Spleen (tissue), 11 donors: ENCODE data around the gene DNALI1. TPM values are rescaled to one million over a fixed set of nuclear protein-coding genes. Genes with fewer than 3 reads are reported as not detected.

Experiments
- DNase-seq: peaks from one replicate; pipeline ENCODE4 v3.0.0-alpha.2; 2020
- H3K27ac ChIP-seq, 8 donors: fragments of 200-600 bp; sonication (generic) in 7 of 8; 1 replicate in 4 of 8; 2 replicates in 4 of 8; pipeline versions ENCODE4 v1.5.0 to v1.8.0; 2016 to 2021; ENCODE audit warnings: inconsistent platforms in 4 of 8, mild to moderate bottlenecking in 4 of 8, moderate library complexity in 1 of 8
- H3K27me3 ChIP-seq, 7 donors: fragments of 200-600 bp; sonication (generic) in 6 of 7; replicated peaks in 1 of 7; 1 replicate in 4 of 7; 2 replicates in 3 of 7; pipeline versions ENCODE4 v1.5.0 to v1.8.0; 2016 to 2021; ENCODE audit warnings: inconsistent platforms in 3 of 7, mild to moderate bottlenecking in 1 of 7
- H3K36me3 ChIP-seq, 6 donors: fragments of 200-600 bp; sonication (generic) in 5 of 6; 1 replicate in 4 of 6; 2 replicates in 2 of 6; pipeline versions ENCODE4 v1.5.0 to v1.8.0; 2016 to 2021; ENCODE audit warnings: inconsistent platforms in 2 of 6
- H3K4me1 ChIP-seq, 6 donors: fragments of 200-600 bp; sonication (generic) in 5 of 6; 1 replicate in 3 of 6; 2 replicates in 3 of 6; pipeline versions ENCODE4 v1.5.0 to v1.8.0; 2016 to 2021; ENCODE audit warnings: inconsistent platforms in 3 of 6
- H3K4me3 ChIP-seq, 8 donors: fragments of 200-600 bp; sonication (generic) in 7 of 8; 1 replicate in 4 of 8; 2 replicates in 4 of 8; pipeline versions ENCODE4 v1.5.0 to v1.8.0; 2016 to 2021; ENCODE audit warnings: inconsistent platforms in 4 of 8, mild to moderate bottlenecking in 4 of 8, moderate library complexity in 2 of 8
- H3K9me3 ChIP-seq, 8 donors: fragments of 200-600 bp; sonication (generic) in 7 of 8; 1 replicate in 4 of 8; 2 replicates in 4 of 8; pipeline versions ENCODE4 v1.5.0 to v1.8.0; 2016 to 2021; ENCODE audit warnings: inconsistent platforms in 4 of 8
- CTCF ChIP-seq, 11 experiments: fragments of 200-600 bp in 7 of 11; fragments of 450-650 bp in 4 of 11; sonication (generic) in 4 of 11; IDR thresholded peaks in 8 of 11; conservative IDR thresholded peaks in 3 of 11; 1 replicate in 7 of 11; 2 replicates in 4 of 11; pipeline versions ENCODE4 v1.4.0 to v1.8.0; 2016 to 2021; ENCODE audit warnings: antibody characterized with exemption in 11 of 11, inconsistent platforms in 4 of 11, mild to moderate bottlenecking in 1 of 11
- POLR2A ChIP-seq, 3 donors: fragments of 450-650 bp; IDR thresholded peaks; one replicate each; pipeline ENCODE4 v1.5.1; 2017; ENCODE audit warnings: antibody characterized with exemption in 3 of 3, mild to moderate bottlenecking in 1 of 3
- POLR2AphosphoS5 ChIP-seq, 3 donors: sonication (generic); formaldehyde crosslinking; IDR thresholded peaks; one replicate each; pipeline ENCODE4 v1.5.1; 2017; ENCODE audit warnings: antibody characterized with exemption in 3 of 3
- WGBS, 5 donors: extraction: QIAGEN DNeasy Blood & Tissue Kit in 3 of 5; methylation state at CpG; one replicate each; pipeline versions ENCODE4 v1.1.5 to v1.1.7; 2013 to 2018; 5-methylcytosine and 5-hydroxymethylcytosine counted together
- intact Hi-C: fragments of 100-400 bp; cut with DNase I; formaldehyde crosslinking; loops from one replicate; pipeline ENCODE4 v1.15.0; 2023; ENCODE audit warnings: low total_unique reads
- polyA plus RNA-seq, 3 donors: library from polyadenylated mRNA; stranded (reverse); fragments of 200-250 nt; gene quantifications; one replicate each; pipeline ENCODE4 v1.2.1, GENCODE V29; 2013
- total RNA-seq, 7 donors: library from RNA; depleted of rRNA in 3 of 7; stranded (reverse); fragments of >200 nt in 3 of 7; fragmentation: NEBNext Ultra II Directional in 4 of 7; extraction: Animal tissue kit (Norgen Biotek cat#: 25700) in 4 of 7; gene quantifications; one replicate each; pipeline versions ENCODE4 v1.1.0 to v1.2.1, GENCODE V29; 2016 to 2021
- donor health status: healthy with polysubstance abuse.
- donor health status: DM: no; HTN: no; CAD: no; lungs with moderate emphysema.
- donor health status: DM: no; HTN: no; CAD: no.
- donor health status: Bipolar disorder and iron deficiency.
- donor health status: healthy.
- donor health status: DM: no; HTN: no; CAD: no.
- donor health status: DM: yes; HTN: yes; CAD: no.

The DNALI1 gene
- total and polyA plus RNA-seq, 10 donors, result 0.98 to 2.6 (median 1.7) TPM

- H3K36me3 ChIP-seq, result peaks cover 0 to 83% (median 56%) of the 10 kb centered on the region in 6 donors
- intact Hi-C loops, result no loop called here
- H3K9me3 ChIP-seq, result no peaks in the 10 kb centered on the region
- TF ChIP-seq POLR2A (IDR thresholded peaks at IDR 0.05) (no peak), POLR2AphosphoS5 (IDR thresholded peaks at IDR 0.05) (no peak), CTCF (IDR thresholded peaks at IDR 0.05 in 8 of 11, conservative IDR thresholded peaks at IDR 0.05 in 3 of 11) (no peak)
- H3K27ac ChIP-seq, result peak overlapping the region in 1 of 8 donors; percentile 32
- H3K27me3 ChIP-seq, result no peaks in the 10 kb centered on the region
- no peak for DNase-seq
- H3K4me1 ChIP-seq, result peaks cover 7 to 51% (median 35%) of the 10 kb centered on the region in 6 donors
- 94 to 97% (median 95%) methylated on average over 6 of the region's 6 CpGs for WGBS, 5 donors
- H3K4me3 ChIP-seq, result no peak overlapping the region
Observed at GRCh38 chr1:37549341-37549740, 7.4 kb upstream of the DNALI1 start.

GRCh38 chr1:37553598-37553926 is 3.2 kb upstream of the DNALI1 start:
- TF ChIP-seq POLR2A (IDR thresholded peaks at IDR 0.05) (no peak), POLR2AphosphoS5 (IDR thresholded peaks at IDR 0.05) (no peak), CTCF (IDR thresholded peaks at IDR 0.05 in 8 of 11, conservative IDR thresholded peaks at IDR 0.05 in 3 of 11) (no peak)
- Histone ChIP-seq H3K4me1 (peaks cover 10 to 65% (median 44%) of the 10 kb centered on the region in 6 donors), H3K4me3 (peak overlapping the region; percentile 81 to 100 (median 96)), H3K36me3 (peaks cover 0 to 41% (median 19%) of the 10 kb centered on the region in 6 donors), H3K9me3 (no peaks in the 10 kb centered on the region), H3K27ac (peak overlapping the region; percentile 86 to 96 (median 92)), H3K27me3 (peaks cover 0 to 13% (median 0%) of the 10 kb centered on the region in 7 donors)
- intact Hi-C loops, result loop anchor here (2.0 to 5.0 kb wide), 2 partner anchors 39 to 44 kb away; partner anchors contain the start of genes GNL2 and MEAF6
- no peak for DNase-seq
- WGBS, 5 donors, result 2 to 8% (median 6%) methylated on average over 11 of the region's 11 CpGs

- H3K27me3 ChIP-seq, result peaks cover 0 to 13% (median 0%) of the 10 kb centered on the region in 7 donors
- H3K4me3 ChIP-seq, result peak within 1 kb of the TSS; percentile 81 to 100 (median 96)
- no peaks in the 10 kb centered on the region for H3K9me3 ChIP-seq
- 12 to 20% (median 13%) methylated on average over 38 to 54 of the region's 54 CpGs for WGBS, 5 donors
- peak; percentile 94 for DNase-seq
- H3K27ac ChIP-seq, result peak within 1 kb of the TSS; percentile 86 to 96 (median 92)
- TF ChIP-seq POLR2A (IDR thresholded peaks at IDR 0.05) (peak; percentile 28 to 61 (median 33)), CTCF (IDR thresholded peaks at IDR 0.05 in 8 of 11, conservative IDR thresholded peaks at IDR 0.05 in 3 of 11) (peak in 2 of 11 experiments; percentile 16 to 23), POLR2AphosphoS5 (IDR thresholded peaks at IDR 0.05) (peak; percentile 88 to 95 (median 93))
- peaks cover 10 to 65% (median 44%) of the 10 kb centered on the region in 6 donors for H3K4me1 ChIP-seq
- peaks cover 0 to 35% (median 13%) of the 10 kb centered on the region in 6 donors for H3K36me3 ChIP-seq
- intact Hi-C loops, result loop anchor here (2.0 to 5.0 kb wide), 2 partner anchors 39 to 43 kb away; partner anchors contain the start of genes GNL2 and MEAF6
Observed at GRCh38 chr1:37553927-37554808, 2.6 kb upstream of the DNALI1 start, which contains the start of gene SNIP1. TSS of gene SNIP1 (minus strand) at chr1:37554293. CDS start at chr1:37554229, 64 bp downstream.

GRCh38 chr1:37557402-37557801 is 662 bp downstream of the DNALI1 start:
- H3K9me3 ChIP-seq, result no peaks in the 10 kb centered on the region
- DNase-seq, result no peak
- TF ChIP-seq POLR2A (IDR thresholded peaks at IDR 0.05) (no peak), POLR2AphosphoS5 (IDR thresholded peaks at IDR 0.05) (no peak), CTCF (IDR thresholded peaks at IDR 0.05 in 8 of 11, conservative IDR thresholded peaks at IDR 0.05 in 3 of 11) (no peak)
- peaks cover 0 to 7% (median 2%) of the 10 kb centered on the region in 6 donors for H3K36me3 ChIP-seq
- H3K27ac ChIP-seq, result peak overlapping the region in 2 of 8 donors; percentile 36 to 42
- peaks cover 5 to 34% (median 24%) of the 10 kb centered on the region in 6 donors for H3K4me1 ChIP-seq
- whole genome bisulfite sequencing, 5 donors, result 79 to 98% (median 84%) methylated on average over 3 of the region's 3 CpGs
- peak overlapping the region in 3 of 8 donors; percentile 14 to 56 (median 36) for H3K4me3 ChIP-seq
- H3K27me3 ChIP-seq, result peaks cover 0 to 13% (median 0%) of the 10 kb centered on the region in 7 donors
- intact Hi-C loops, result no loop called here
